Activated T-helper 1 cell treated with anti-CD3 and anti-CD28 coated beads, Interleukin-12 subunit alpha, Interleukin-12 subunit beta, Interleukin-2, Interleukin-4 antibody, amounts not matched to agents 30 ng/mL and 10 ng/mL and 1 ng/mL, durations not matched to agents 14 hours and 24 hours and 36 hours (primary cell): ENCODE data around the gene RHD. TPM values are rescaled to one million over a fixed set of nuclear protein-coding genes. Genes with fewer than 3 reads are reported as not detected.
"Not testable (repeated sequence)": the region's sequence is repeated elsewhere in the genome, so short reads cannot be mapped to it uniquely, and the experiment has no call there.

Experiments used
- DNase-seq: peaks from one replicate; pipeline ENCODE4 v3.0.0; 2021; ENCODE audit warnings: low spot score
- H3K27ac Mint-ChIP-seq: one replicate; pipeline ENCODE4 v1.8.0; 2021; ENCODE audit warnings: mild to moderate bottlenecking, mixed read lengths
- H3K27me3 Mint-ChIP-seq: one replicate; pipeline ENCODE4 v1.8.0; 2022; ENCODE audit warnings: mild to moderate bottlenecking, moderate library complexity, mixed read lengths; ENCODE audit not compliant: insufficient read depth
- H3K36me3 Mint-ChIP-seq: one replicate; pipeline ENCODE4 v1.8.0; 2021; ENCODE audit warnings: low read depth, mixed read lengths
- H3K4me1 Mint-ChIP-seq: one replicate; pipeline ENCODE4 v1.8.0; 2021; ENCODE audit warnings: low read depth, mixed read lengths
- H3K4me3 Mint-ChIP-seq: one replicate; pipeline ENCODE4 v1.8.0; 2021; ENCODE audit warnings: mild to moderate bottlenecking, moderate library complexity, mixed read lengths
- H3K9me3 Mint-ChIP-seq: one replicate; pipeline ENCODE4 v1.8.0; 2021; ENCODE audit warnings: mixed read lengths
- intact Hi-C: fragments of 100-400 bp; cut with micrococcal nuclease; formaldehyde crosslinking; loops from one replicate; pipeline ENCODE4 v1.15.1; 2024
- total RNA-seq: library from RNA; stranded (reverse); gene quantifications from 2 replicates; pipeline ENCODE4 v1.2.3, GENCODE V29; 2022

The RHD gene
- not detected in 2 replicates for total RNA-seq

GRCh38 chr1:25272238-25272637 lies at the start of gene RHD:
TSS of gene RHD (plus strand) at chr1:25272509. CDS start at chr1:25272548, 39 bp downstream.
- DNase-seq, H3K4me1 Mint-ChIP-seq, H3K27ac Mint-ChIP-seq, intact Hi-C loops, H3K9me3 Mint-ChIP-seq, H3K4me3 Mint-ChIP-seq, H3K36me3 Mint-ChIP-seq: not testable (repeated sequence)
- H3K27me3 Mint-ChIP-seq: peaks cover 13% of the 10 kb centered on the region

- Mint-ChIP-seq H3K4me1 (peaks cover 5% of the 10 kb centered on the region), H3K9me3 (no peaks in the 10 kb centered on the region), H3K4me3 (no peak overlapping the region), H3K27ac (no peak overlapping the region), H3K36me3 (peaks cover 47% of the 10 kb centered on the region), H3K27me3 (no peaks in the 10 kb centered on the region)
- no peak for DNase-seq
- intact Hi-C loops: no loop called here
Observed at GRCh38 chr1:25222606-25223005, 49.7 kb upstream of the RHD start.

GRCh38 chr1:25223471-25223870 lies 48.8 kb upstream of the RHD start:
- Mint-ChIP-seq H3K36me3 (peaks cover 53% of the 10 kb centered on the region), H3K27ac (no peak overlapping the region), H3K4me1 (peaks cover 11% of the 10 kb centered on the region), H3K9me3 (no peaks in the 10 kb centered on the region), H3K4me3 (no peak overlapping the region), H3K27me3 (no peaks in the 10 kb centered on the region)
- intact Hi-C loops: no loop called here
- DNase-seq: no peak

- Mint-ChIP-seq H3K27ac (no peak within 1 kb of the TSS), H3K9me3 (no peaks in the 10 kb centered on the region), H3K27me3 (no peaks in the 10 kb centered on the region), H3K36me3 (peaks cover 32% of the 10 kb centered on the region), H3K4me3 (no peak within 1 kb of the TSS), H3K4me1 (peaks cover 32% of the 10 kb centered on the region)
- intact Hi-C loops: loop anchor here (1.0 to 10.0 kb wide), 7 partner anchors 8 to 817 kb away; partner anchors contain the start of genes CLIC4, NIPAL3 and RSRP1
- DNase-seq: peak; percentile 83
Observed at GRCh38 chr1:25232027-25232865, 40.1 kb upstream of the RHD start, which contains the start of gene SYF2. TSS of gene SYF2 (minus strand) at chr1:25232502. CDS start at chr1:25232467, 35 bp downstream.

GRCh38 chr1:25232866-25233784 lies 39.2 kb upstream of the RHD start:
- Mint-ChIP-seq H3K4me3 (no peak overlapping the region), H3K27me3 (no peaks in the 10 kb centered on the region), H3K9me3 (no peaks in the 10 kb centered on the region), H3K36me3 (peaks cover 24% of the 10 kb centered on the region), H3K4me1 (peaks cover 35% of the 10 kb centered on the region), H3K27ac (no peak overlapping the region)
- intact Hi-C loops: loop anchor here (1.0 to 10.0 kb wide), 8 partner anchors 7 to 818 kb away; partner anchors contain the start of genes CLIC4, NIPAL3 and RSRP1
- DNase-seq: peak; percentile 69

GRCh38 chr1:25235411-25235810 lies 36.9 kb upstream of the RHD start:
- H3K4me3 Mint-ChIP-seq: not testable (repeated sequence)

GRCh38 chr1:25236261-25236660 lies 36.0 kb upstream of the RHD start:
- peaks cover 40% of the 10 kb centered on the region for H3K4me1 Mint-ChIP-seq
- H3K27ac Mint-ChIP-seq, H3K27me3 Mint-ChIP-seq, H3K36me3 Mint-ChIP-seq, H3K4me3 Mint-ChIP-seq, H3K9me3 Mint-ChIP-seq, DNase-seq: not testable (repeated sequence)
- intact Hi-C loops: loop anchor here (10.0 kb wide), 2 partner anchors 281 to 311 kb away; no protein-coding TSS in a partner anchor

More at GRCh38 chr1:25235411-25235810, 36.9 kb upstream of the RHD start:
- Mint-ChIP-seq H3K36me3 (peaks cover 12% of the 10 kb centered on the region), H3K4me1 (peaks cover 35% of the 10 kb centered on the region)
- H3K9me3 Mint-ChIP-seq, H3K27ac Mint-ChIP-seq, DNase-seq, H3K27me3 Mint-ChIP-seq: not testable (repeated sequence)
- intact Hi-C loops: loop anchor here (10.0 kb wide), 2 partner anchors 281 to 311 kb away; no protein-coding TSS in a partner anchor

- Mint-ChIP-seq H3K27me3 (no peaks in the 10 kb centered on the region), H3K27ac (peak overlapping the region; percentile 7), H3K36me3 (peaks cover 18% of the 10 kb centered on the region), H3K4me1 (peaks cover 49% of the 10 kb centered on the region), H3K9me3 (no peaks in the 10 kb centered on the region), H3K4me3 (no peak overlapping the region)
- intact Hi-C loops: loop anchor here (10.0 kb wide), 2 partner anchors 283 to 313 kb away; no protein-coding TSS in a partner anchor
- no peak for DNase-seq
Observed at GRCh38 chr1:25238046-25238445, 34.3 kb upstream of the RHD start.

- Mint-ChIP-seq H3K4me3 (peak overlapping the region; percentile 83), H3K4me1 (peaks cover 63% of the 10 kb centered on the region), H3K36me3 (peaks cover 32% of the 10 kb centered on the region), H3K27ac (peak overlapping the region; percentile 91), H3K9me3 (no peaks in the 10 kb centered on the region), H3K27me3 (no peaks in the 10 kb centered on the region)
- DNase-seq: peak; percentile 88
- intact Hi-C loops: loop anchor here (1.0 to 10.0 kb wide), 7 partner anchors 7 to 1995 kb away; partner anchors contain the start of genes RCAN3, RSRP1, SYF2 and WDTC1
Observed at GRCh38 chr1:25239681-25240541, 32.4 kb upstream of the RHD start.

- Mint-ChIP-seq H3K27ac (no peak overlapping the region), H3K27me3 (no peaks in the 10 kb centered on the region), H3K4me3 (peak overlapping the region; percentile 61), H3K36me3 (peaks cover 54% of the 10 kb centered on the region), H3K4me1 (peaks cover 76% of the 10 kb centered on the region), H3K9me3 (no peaks in the 10 kb centered on the region)
- no peak for DNase-seq
- intact Hi-C loops: loop anchor here (10.0 kb wide), 3 partner anchors 739 to 1991 kb away; partner anchors contain the start of genes RCAN3 and WDTC1
Observed at GRCh38 chr1:25243907-25244306, 28.4 kb upstream of the RHD start.

GRCh38 chr1:25245393-25245792 lies 26.9 kb upstream of the RHD start:
- H3K4me3 Mint-ChIP-seq: peak overlapping the region; percentile 92
- intact Hi-C loops: loop anchor here (5.0 to 10.0 kb wide), 4 partner anchors 741 to 1989 kb away; partner anchors contain the start of genes PAFAH2, RCAN3 and WDTC1
- H3K36me3 Mint-ChIP-seq: peaks cover 54% of the 10 kb centered on the region
- DNase-seq: no peak
- H3K27ac Mint-ChIP-seq: peak overlapping the region; percentile 31
- H3K27me3 Mint-ChIP-seq: no peaks in the 10 kb centered on the region
- H3K4me1 Mint-ChIP-seq: peaks cover 65% of the 10 kb centered on the region
- H3K9me3 Mint-ChIP-seq: no peaks in the 10 kb centered on the region
